ENCODE data around the gene SPRY1. TPM values are rescaled to one million over a fixed set of nuclear protein-coding genes. Genes with fewer than 3 reads are reported as not detected.

SPRY1 gene
- total and polyA plus RNA-seq, 2 of the 8 experiments (the other 6 are each of a cell fraction or from before 2014, with no cell fraction given) = 11.7 to 56.2 TPM

DNA sequence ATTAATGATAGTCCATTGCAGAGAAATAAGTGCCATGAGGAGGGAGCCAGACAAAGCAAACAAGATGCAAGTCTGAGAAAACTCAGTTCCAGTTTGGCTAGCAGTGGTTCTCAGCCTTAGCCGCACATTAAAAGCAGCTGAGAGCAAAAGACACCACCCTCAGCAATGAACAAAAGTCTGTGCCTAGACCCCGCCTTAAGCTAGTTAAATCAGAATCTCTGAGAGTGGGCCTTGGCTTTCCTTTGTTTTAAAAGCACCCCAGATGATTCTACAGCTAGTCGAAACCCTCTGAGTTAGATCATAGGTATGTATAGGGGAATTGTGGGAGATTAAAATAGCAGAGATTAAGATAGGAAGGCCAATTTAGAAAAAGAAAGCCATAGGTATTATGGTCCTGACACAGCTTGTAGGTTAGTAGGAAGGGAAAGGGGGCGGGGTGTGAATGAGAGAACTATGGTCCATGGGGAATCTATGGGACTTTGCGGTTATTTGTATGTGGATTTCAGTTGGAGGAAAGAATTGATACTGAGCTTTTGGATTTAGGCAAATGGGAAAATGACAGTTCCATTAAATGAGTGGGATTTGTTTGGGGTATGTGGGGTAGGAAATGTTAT is 12.0 kb downstream of the SPRY1 start (continued):
- no peak for TF ChIP-seq NANOG (IDR thresholded peaks at IDR 0.05; ENCODE audit: insufficient read depth, low read depth, low read length, poor library complexity, severe bottlenecking)
